WTC11 (cell line): Measurements from ENCODE around the gene ZNF613. TPM values are rescaled to one million over a fixed set of nuclear protein-coding genes. Genes with fewer than 3 reads are reported as not detected.
"Not testable (repeated sequence)": the region's sequence is repeated elsewhere in the genome, so short reads cannot be mapped to it uniquely, and the experiment has no call there.

Experiments used
- ATAC-seq: fragments of 200-7000 bp; cut with Tn5 transposase; 2 replicates; pipeline ENCODE4 v1.10.0; 2021; ENCODE audit warnings: mild to moderate bottlenecking, moderate library complexity
- CTCF ChIA-PET: fragments of 300-600 bp; sonication (Branson Sonifier 250); formaldehyde crosslinking; loops from one replicate; lab custom pipeline; 2021; ENCODE audit warnings: antibody characterized with exemption; lab: Charles Lee
- POLR2A ChIA-PET: fragments of 350-600 bp; sonication (Branson Sonifier 250); formaldehyde crosslinking; loops from one replicate; lab custom pipeline; 2021; ENCODE audit warnings: antibody characterized with exemption; lab: Charles Lee
- DNase-seq: peaks from one replicate; pipeline ENCODE4 v3.0.0; 2021; ENCODE audit warnings: low spot score
- H3K27ac Mint-ChIP-seq: 2 replicates; pipeline ENCODE4 v1.8.0; 2021; ENCODE audit warnings: mixed read lengths
- H3K27me3 Mint-ChIP-seq: 2 replicates; pipeline ENCODE4 v1.8.0; 2021; ENCODE audit warnings: low read depth, mild to moderate bottlenecking, moderate library complexity, mixed read lengths
- H3K36me3 Mint-ChIP-seq: 2 replicates; pipeline ENCODE4 v1.8.0; 2021; ENCODE audit warnings: mixed read lengths
- H3K4me1 Mint-ChIP-seq: 2 replicates; pipeline ENCODE4 v1.8.0; 2022; ENCODE audit warnings: mixed read lengths
- H3K4me3 Mint-ChIP-seq: 2 replicates; pipeline ENCODE4 v1.8.0; 2021; ENCODE audit warnings: mild to moderate bottlenecking, moderate library complexity, mixed read lengths
- H3K9me3 Mint-ChIP-seq: 2 replicates; pipeline ENCODE4 v1.8.0; 2021; ENCODE audit warnings: mixed read lengths
- AR ChIP-seq: fragments of 250-450 bp; sonication (Bioruptor Pico); IDR thresholded peaks from 2 replicates; pipeline ENCODE4 v1.9.0; 2021; ENCODE audit warnings: mild to moderate bottlenecking
- ATF3 ChIP-seq: sonication (generic); formaldehyde crosslinking; conservative IDR thresholded peaks from 2 replicates; pipeline ENCODE4 v1.8.1; 2022; ENCODE audit warnings: mild to moderate bottlenecking, missing genetic modification reagents
- ATF6 ChIP-seq: sonication (generic); formaldehyde crosslinking; IDR thresholded peaks from 2 replicates; pipeline ENCODE4 v1.8.1; 2023; ENCODE audit warnings: mild to moderate bottlenecking, missing genetic modification reagents
- CREB1 ChIP-seq: sonication (generic); formaldehyde crosslinking; IDR thresholded peaks from 2 replicates; pipeline ENCODE4 v1.8.0; 2023; ENCODE audit warnings: mild to moderate bottlenecking, missing genetic modification reagents
- EMX1 ChIP-seq: fragments of 250-450 bp; sonication (Bioruptor Pico); IDR thresholded peaks from 2 replicates; pipeline ENCODE4 v1.8.0; 2021; ENCODE audit warnings: mild to moderate bottlenecking
- FOXP1 ChIP-seq: sonication (generic); formaldehyde crosslinking; IDR thresholded peaks from 2 replicates; pipeline ENCODE4 v1.8.0; 2022; ENCODE audit warnings: missing genetic modification reagents, mild to moderate bottlenecking, moderate library complexity, borderline replicate concordance
- IRF2 ChIP-seq: sonication (generic); formaldehyde crosslinking; IDR thresholded peaks from 2 replicates; pipeline ENCODE4 v1.8.0; 2022; ENCODE audit warnings: low read depth, missing genetic modification reagents, borderline replicate concordance
- KAT7 ChIP-seq: sonication (generic); formaldehyde crosslinking; IDR thresholded peaks from 2 replicates; pipeline ENCODE4 v1.8.1; 2023; ENCODE audit warnings: missing genetic modification reagents, mild to moderate bottlenecking, borderline replicate concordance
- MXD4 ChIP-seq: fragments of 250-450 bp; sonication (Bioruptor Pico); IDR thresholded peaks from 2 replicates; pipeline ENCODE4 v1.8.0; 2021; ENCODE audit warnings: mild to moderate bottlenecking, moderate library complexity, borderline replicate concordance
- NR2C2 ChIP-seq: sonication (generic); formaldehyde crosslinking; IDR thresholded peaks from 2 replicates; pipeline ENCODE4 v1.8.0; 2022; ENCODE audit warnings: mild to moderate bottlenecking, missing genetic modification reagents
- SP1 ChIP-seq: sonication (generic); formaldehyde crosslinking; conservative IDR thresholded peaks from 2 replicates; pipeline ENCODE4 v1.8.1; 2022; ENCODE audit warnings: missing genetic modification reagents
- TP53 ChIP-seq: sonication (generic); formaldehyde crosslinking; IDR thresholded peaks from 2 replicates; pipeline ENCODE4 v1.8.1; 2023; ENCODE audit warnings: mild to moderate bottlenecking, missing genetic modification reagents
- ZMAT4 ChIP-seq: fragments of 250-450 bp; sonication (Bioruptor Pico); IDR thresholded peaks from 2 replicates; pipeline ENCODE4 v1.9.0; 2021; ENCODE audit warnings: mild to moderate bottlenecking
- ZNF138 ChIP-seq: sonication (generic); formaldehyde crosslinking; conservative IDR thresholded peaks from 2 replicates; pipeline ENCODE4 v1.8.1; 2022; ENCODE audit warnings: mild to moderate bottlenecking, moderate library complexity, missing genetic modification reagents
- ZNF671 ChIP-seq: fragments of 250-450 bp; sonication (Bioruptor Pico); IDR thresholded peaks from 2 replicates; pipeline ENCODE4 v1.8.0; 2021; ENCODE audit warnings: mild to moderate bottlenecking
- total RNA-seq: library from RNA; stranded (reverse); gene quantifications from 3 replicates; pipeline ENCODE4 v1.2.3, GENCODE V29; 2021
- TF ChIP-seq, protein P1 (sequence below): sonication (generic); formaldehyde crosslinking; IDR thresholded peaks from 2 replicates; pipeline ENCODE4 v1.8.0; 2023; ENCODE audit warnings: missing genetic modification reagents, mild to moderate bottlenecking, borderline replicate concordance
- TF ChIP-seq, protein P2 (sequence below): fragments of 250-450 bp; sonication (Bioruptor Pico); IDR thresholded peaks from 2 replicates; pipeline ENCODE4 v1.8.0; 2021; ENCODE audit warnings: mild to moderate bottlenecking

ZNF613 gene
- total RNA-seq, 1 experiment from 2014 or later, result 13.7 TPM

GRCh38 chr19:51907981-51908380 lies 19.3 kb upstream of the ZNF613 start:
- Mint-ChIP-seq H3K27ac (peak overlapping the region; percentile 100), H3K9me3 (peaks cover 27% of the 10 kb centered on the region), H3K4me3 (peak overlapping the region; percentile 99), H3K4me1 (peaks cover 57% of the 10 kb centered on the region), H3K36me3 (peaks cover 46% of the 10 kb centered on the region)
- DNase-seq, H3K27me3 Mint-ChIP-seq, POLR2A ChIA-PET: not testable (repeated sequence)
- 0 out of 2 replicates have a peak, but pooled peaks have one; percentile 57 for TF ChIP-seq AR (CRISPR knock-in tag)
- CTCF ChIA-PET, result interaction anchor here (0.5 kb wide), 1 partner anchor 24 kb away, joined by 5 read pairs; no protein-coding TSS in a partner anchor
- ATAC-seq, result peak; percentile 33

DNA sequence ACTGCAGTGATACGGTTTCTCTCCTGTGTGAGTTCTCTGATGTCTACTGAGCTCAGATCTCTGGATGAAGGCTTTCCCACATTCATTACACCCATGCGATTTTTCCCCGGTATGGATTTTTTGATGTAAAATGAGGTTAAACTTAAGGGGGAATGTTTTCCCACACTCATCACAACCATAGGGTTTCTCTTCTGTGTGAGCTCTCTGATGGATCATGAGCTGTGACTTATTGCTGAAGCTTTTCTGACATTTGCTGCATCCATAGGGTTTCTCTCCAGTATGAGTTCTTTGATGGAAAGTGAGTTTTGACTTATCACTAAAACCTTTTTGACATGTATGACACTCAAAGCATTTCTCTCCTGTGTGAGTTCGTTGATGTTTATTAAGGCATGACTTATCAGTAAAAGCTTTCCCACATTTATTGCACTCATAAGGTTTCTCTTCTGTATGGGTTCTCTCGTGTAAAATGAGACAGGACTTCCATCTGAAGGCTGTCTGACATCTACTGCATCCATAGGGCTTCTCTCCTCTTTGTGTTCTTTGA lies 11.9 kb upstream of the ZNF613 start:
- ChIA-PET POLR2A (no interaction called here), CTCF (no interaction called here)
- no peak for ATAC-seq
- TF ChIP-seq ATF6 (CRISPR knock-in tag) (no peak), TP53 (CRISPR knock-in tag) (no peak), ZNF138 (CRISPR knock-in tag) (no peak), KAT7 (CRISPR knock-in tag) (no peak), ZNF671 (CRISPR knock-in tag) (no peak), CREB1 (CRISPR knock-in tag) (no peak), SP1 (CRISPR knock-in tag) (no peak)
- TF ChIP-seq, protein P1, sequence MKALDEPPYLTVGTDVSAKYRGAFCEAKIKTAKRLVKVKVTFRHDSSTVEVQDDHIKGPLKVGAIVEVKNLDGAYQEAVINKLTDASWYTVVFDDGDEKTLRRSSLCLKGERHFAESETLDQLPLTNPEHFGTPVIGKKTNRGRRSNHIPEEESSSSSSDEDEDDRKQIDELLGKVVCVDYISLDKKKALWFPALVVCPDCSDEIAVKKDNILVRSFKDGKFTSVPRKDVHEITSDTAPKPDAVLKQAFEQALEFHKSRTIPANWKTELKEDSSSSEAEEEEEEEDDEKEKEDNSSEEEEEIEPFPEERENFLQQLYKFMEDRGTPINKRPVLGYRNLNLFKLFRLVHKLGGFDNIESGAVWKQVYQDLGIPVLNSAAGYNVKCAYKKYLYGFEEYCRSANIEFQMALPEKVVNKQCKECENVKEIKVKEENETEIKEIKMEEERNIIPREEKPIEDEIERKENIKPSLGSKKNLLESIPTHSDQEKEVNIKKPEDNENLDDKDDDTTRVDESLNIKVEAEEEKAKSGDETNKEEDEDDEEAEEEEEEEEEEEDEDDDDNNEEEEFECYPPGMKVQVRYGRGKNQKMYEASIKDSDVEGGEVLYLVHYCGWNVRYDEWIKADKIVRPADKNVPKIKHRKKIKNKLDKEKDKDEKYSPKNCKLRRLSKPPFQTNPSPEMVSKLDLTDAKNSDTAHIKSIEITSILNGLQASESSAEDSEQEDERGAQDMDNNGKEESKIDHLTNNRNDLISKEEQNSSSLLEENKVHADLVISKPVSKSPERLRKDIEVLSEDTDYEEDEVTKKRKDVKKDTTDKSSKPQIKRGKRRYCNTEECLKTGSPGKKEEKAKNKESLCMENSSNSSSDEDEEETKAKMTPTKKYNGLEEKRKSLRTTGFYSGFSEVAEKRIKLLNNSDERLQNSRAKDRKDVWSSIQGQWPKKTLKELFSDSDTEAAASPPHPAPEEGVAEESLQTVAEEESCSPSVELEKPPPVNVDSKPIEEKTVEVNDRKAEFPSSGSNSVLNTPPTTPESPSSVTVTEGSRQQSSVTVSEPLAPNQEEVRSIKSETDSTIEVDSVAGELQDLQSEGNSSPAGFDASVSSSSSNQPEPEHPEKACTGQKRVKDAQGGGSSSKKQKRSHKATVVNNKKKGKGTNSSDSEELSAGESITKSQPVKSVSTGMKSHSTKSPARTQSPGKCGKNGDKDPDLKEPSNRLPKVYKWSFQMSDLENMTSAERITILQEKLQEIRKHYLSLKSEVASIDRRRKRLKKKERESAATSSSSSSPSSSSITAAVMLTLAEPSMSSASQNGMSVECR (CRISPR knock-in tag), result no peak
- peaks cover 2% of the 10 kb centered on the region for H3K4me1 Mint-ChIP-seq
- no peak overlapping the region for H3K4me3 Mint-ChIP-seq
- DNase-seq, result no peak
- peaks cover 85% of the 10 kb centered on the region for H3K9me3 Mint-ChIP-seq
- H3K27me3 Mint-ChIP-seq, result peaks cover 20% of the 10 kb centered on the region
- H3K27ac Mint-ChIP-seq, result no peak overlapping the region
- peaks cover 84% of the 10 kb centered on the region for H3K36me3 Mint-ChIP-seq

DNA sequence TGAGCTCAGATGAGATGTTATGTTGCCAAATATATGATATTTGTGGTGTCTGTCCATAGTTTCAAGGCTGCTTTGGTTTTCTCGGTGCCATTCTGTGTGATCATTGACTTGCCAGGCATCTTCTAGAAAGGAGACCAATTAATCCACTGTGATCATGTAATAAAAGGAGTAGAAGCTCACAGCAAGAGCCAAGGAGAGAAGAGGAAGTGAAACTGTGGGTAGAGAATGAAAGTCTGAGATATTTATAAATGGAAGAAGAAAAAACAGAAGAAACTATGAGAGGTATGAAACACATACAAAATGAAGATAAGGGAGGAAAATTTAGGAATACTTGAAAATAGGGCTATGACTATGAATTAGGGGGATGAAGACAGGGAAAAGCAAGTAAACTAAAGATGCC lies 11.1 kb upstream of the ZNF613 start:
- Mint-ChIP-seq H3K4me3 (no peak overlapping the region), H3K27me3 (peaks cover 25% of the 10 kb centered on the region), H3K9me3 (peaks cover 88% of the 10 kb centered on the region), H3K4me1 (no peaks in the 10 kb centered on the region), H3K27ac (no peak overlapping the region), H3K36me3 (peaks cover 87% of the 10 kb centered on the region)
- ATAC-seq (no peak), DNase-seq (no peak)
- ChIA-PET CTCF (no interaction called here), POLR2A (no interaction called here)
- TF ChIP-seq SP1 (CRISPR knock-in tag) (no peak), AR (CRISPR knock-in tag) (no peak), ZMAT4 (CRISPR knock-in tag) (no peak), IRF2 (CRISPR knock-in tag) (no peak), ATF3 (CRISPR knock-in tag) (no peak), EMX1 (CRISPR knock-in tag) (no peak), FOXP1 (no peak), NR2C2 (CRISPR knock-in tag) (no peak), MXD4 (CRISPR knock-in tag) (no peak)
- TF ChIP-seq, protein P2, sequence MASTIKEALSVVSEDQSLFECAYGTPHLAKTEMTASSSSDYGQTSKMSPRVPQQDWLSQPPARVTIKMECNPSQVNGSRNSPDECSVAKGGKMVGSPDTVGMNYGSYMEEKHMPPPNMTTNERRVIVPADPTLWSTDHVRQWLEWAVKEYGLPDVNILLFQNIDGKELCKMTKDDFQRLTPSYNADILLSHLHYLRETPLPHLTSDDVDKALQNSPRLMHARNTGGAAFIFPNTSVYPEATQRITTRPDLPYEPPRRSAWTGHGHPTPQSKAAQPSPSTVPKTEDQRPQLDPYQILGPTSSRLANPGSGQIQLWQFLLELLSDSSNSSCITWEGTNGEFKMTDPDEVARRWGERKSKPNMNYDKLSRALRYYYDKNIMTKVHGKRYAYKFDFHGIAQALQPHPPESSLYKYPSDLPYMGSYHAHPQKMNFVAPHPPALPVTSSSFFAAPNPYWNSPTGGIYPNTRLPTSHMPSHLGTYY (CRISPR knock-in tag), result no peak
